GM19025 (cell line): ENCODE measurements around the gene ST8SIA3.

ENCODE experiments used
- ATAC-seq: cut with Tn5 transposase; IDR thresholded peaks from one replicate; pipeline ENCODE4 v1.9.1; 2021; ENCODE audit warnings: mild to moderate bottlenecking, low read depth, moderate library complexity; ENCODE audit not compliant: unreplicated experiment

Gene ST8SIA3

GRCh38 chr18:57352271-57352701, at the start of gene ST8SIA3:
Gene ST8SIA3, plus strand, starts transcription at chr18:57352557. Its CDS starts 290 bp downstream, at chr18:57352847.
- no peak for ATAC-seq

- no peak for ATAC-seq
Observed at GRCh38 chr18:57311472-57311871, 40.9 kb upstream of the ST8SIA3 start.

DNA sequence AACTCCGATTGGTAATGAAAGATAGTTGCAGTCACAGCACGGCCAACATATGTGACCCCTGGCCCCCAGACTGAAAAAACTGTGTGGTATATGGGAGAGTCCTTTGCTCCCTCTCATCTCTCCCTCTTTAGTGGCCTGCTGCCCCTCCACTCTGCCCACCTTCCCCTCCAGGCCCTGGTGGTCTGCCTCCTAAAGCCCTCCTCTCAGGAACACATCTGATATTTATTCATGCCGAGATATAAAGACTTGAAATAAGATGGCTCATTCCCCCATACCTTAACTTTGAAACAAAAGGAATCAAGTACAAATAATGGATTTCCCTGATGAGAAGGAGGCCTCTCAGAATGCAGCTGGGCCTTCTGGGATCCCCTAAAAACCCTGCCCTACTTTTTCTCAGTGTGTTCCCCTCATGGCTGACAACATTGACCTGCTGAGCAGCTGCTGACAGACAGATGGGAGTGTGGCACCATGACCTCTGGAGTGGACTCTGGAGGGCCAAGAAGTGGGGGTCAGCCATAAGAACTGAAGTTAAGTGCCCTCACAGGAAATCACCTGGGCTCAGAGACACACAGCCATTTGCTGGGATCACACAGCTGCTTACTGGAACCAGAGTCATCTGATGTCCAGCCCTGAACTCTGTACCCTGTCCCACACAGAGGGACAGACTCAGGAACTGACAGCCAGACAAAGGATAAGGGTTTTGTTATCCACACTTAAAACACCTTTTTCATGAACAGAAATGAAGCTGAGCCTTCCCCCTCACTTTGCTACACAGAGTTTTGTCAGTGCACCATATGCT, 39.8 kb upstream of the ST8SIA3 start:
- no peak for ATAC-seq

DNA sequence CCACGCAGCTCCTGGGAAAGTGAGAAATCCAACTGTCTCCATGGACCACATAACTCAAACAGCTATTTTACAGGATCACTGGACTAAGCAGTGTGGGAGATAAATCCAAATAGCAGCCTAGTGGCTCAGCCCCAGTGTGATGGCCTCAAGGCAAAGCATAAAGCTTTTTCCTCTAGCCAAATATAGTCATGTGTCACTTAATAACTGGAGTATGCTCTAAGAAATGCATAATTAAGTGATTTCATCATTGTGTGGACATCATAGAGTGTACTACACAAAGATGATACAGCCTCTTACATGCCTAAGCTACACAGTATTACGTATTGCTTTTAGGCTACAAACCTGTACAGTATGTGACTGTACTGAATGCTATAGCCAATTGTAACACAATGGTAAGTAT, 31.8 kb upstream of the ST8SIA3 start:
- ATAC-seq: no peak

DNA sequence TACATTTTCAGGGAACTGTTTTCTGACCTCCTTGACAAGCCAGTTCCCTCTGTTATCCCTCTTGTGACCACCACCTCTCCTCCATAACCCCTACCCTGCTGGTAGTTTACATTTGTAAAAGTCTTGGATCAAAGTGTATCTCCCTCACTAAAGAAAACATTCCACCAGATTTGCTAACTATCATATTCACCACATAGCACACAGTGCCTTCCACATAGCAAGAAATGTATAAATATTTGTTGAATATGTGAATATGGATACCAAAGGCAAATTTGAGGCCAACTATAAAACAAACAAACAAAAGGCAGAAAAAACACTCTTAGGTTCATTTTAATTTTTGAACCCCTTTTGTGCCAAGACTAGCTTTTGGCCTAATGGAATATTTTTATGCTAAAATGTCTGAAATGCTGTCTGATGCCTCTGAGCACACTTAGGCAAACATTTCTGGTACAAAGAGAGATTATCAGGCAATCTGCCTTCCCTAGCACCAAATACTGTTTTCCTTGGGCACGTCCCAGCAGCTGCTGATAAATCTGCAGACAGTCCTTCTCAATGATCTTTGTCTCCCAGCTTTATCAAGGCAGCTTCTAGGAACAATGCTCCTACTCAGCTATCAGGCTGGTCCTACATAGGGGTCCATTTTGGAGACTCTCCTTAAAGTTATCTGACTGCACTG, 26.7 kb upstream of the ST8SIA3 start:
- no peak for ATAC-seq

- ATAC-seq: no peak
Observed at GRCh38 chr18:57326718-57327323, 25.5 kb upstream of the ST8SIA3 start.

DNA sequence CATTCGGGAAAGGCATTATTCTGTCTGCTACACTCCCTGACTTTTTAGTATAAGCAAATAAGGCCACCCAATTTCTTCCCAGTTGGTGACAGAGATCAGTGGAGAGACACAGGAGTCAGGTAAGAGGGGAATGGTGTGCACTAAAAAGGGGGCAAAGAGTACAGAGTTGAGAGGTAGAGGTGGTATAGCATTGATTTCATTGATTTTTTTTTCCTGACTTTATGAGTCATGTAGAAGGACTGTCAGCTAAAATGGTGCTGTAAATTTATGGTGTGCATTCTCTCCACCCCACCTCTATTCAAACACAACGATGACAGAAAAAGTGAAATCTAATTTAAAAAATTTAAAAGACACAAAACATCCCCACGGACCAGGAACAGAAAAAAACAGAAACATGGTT, 23.7 kb upstream of the ST8SIA3 start:
- ATAC-seq: no peak

GRCh38 chr18:57329856-57330255, 22.5 kb upstream of the ST8SIA3 start:
- ATAC-seq: no peak

- no peak for ATAC-seq
Observed at GRCh38 chr18:57331718-57332117, 20.6 kb upstream of the ST8SIA3 start.

GRCh38 chr18:57333940-57334339, 18.4 kb upstream of the ST8SIA3 start:
- no peak for ATAC-seq

DNA sequence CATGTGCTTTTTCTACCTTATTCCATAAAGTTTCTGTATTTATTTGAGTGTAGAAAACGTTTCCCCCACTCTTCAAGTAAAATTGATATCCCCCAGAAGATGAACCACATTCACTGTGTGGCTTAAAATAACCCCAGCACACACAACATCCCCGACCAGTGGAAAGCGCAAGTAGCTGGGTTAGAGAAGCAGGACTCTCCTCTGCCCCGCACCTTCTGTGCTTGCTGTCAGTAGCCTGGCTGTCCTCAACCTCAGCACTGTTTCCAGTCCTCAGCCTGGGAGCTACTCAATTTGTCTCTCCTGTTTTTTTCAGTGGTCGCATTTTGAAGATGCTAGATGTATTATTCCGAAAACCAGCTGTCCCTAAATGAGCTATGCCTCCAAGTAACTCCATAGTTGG, 18.0 kb upstream of the ST8SIA3 start:
- ATAC-seq: no peak

DNA sequence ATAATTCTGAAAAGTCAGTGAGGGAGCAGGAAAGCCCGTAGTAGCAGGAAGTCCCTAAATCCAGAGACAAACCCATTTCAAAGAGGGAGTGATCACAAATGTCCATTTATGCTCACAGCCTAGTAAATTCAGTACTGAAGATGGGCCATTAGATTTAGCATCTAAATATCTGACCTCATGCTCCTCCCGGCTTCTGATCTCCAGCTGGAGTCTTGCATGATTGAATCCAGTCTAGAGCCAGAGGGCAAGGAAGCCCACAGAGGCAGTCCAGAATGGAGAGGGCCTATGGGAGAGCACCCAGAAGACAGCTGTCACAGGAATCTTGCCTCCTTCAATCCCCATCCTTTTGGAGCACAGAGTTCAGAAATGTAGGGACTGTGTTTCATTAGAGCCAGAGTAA, 16.0 kb upstream of the ST8SIA3 start:
- ATAC-seq: no peak

DNA sequence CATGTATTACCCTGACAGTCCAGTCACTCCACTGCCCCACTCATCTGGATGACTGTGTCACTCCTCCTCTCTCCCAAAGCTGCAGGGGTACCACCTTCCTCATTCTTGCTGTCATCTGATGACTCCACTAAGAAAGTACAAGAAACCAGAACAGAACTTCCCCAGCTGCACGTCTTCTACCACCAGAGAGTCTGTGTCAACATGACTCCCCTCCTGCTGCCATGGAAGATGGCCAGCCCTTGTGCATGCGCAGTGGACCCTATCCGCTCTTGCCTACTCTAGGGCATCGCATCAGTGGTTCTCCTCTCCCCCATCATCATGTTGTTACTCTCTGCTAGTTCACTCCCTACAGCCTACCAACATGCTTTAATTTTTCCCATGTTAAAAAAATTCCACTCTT, 14.5 kb upstream of the ST8SIA3 start:
- ATAC-seq: no peak

- ATAC-seq: no peak
Observed at GRCh38 chr18:57343833-57344232, 8.5 kb upstream of the ST8SIA3 start.

GRCh38 chr18:57346876-57347275, 5.5 kb upstream of the ST8SIA3 start:
- ATAC-seq: no peak

- no peak for ATAC-seq
Observed at GRCh38 chr18:57347784-57348183, 4.6 kb upstream of the ST8SIA3 start.

GRCh38 chr18:57352761-57353136, 392 bp downstream of the ST8SIA3 start:
- no peak for ATAC-seq

- no peak for ATAC-seq
Observed at GRCh38 chr18:57353137-57353939, 981 bp downstream of the ST8SIA3 start.

GRCh38 chr18:57353940-57354461, 1.6 kb downstream of the ST8SIA3 start:
- no peak for ATAC-seq

- ATAC-seq: no peak
Observed at GRCh38 chr18:57359433-57359832, 7.1 kb downstream of the ST8SIA3 start.

- ATAC-seq: no peak
Observed at GRCh38 chr18:57362714-57363113, 10.4 kb downstream of the ST8SIA3 start.
